Prostate gland (tissue), 2 donors: ENCODE measurements around the gene DOCK3. TPM values are rescaled to one million over a fixed set of nuclear protein-coding genes. Genes with fewer than 3 reads are reported as not detected.

Source experiments
- DNase-seq: peaks from one replicate; pipeline ENCODE4 v3.0.0-alpha.2; 2019; ENCODE audit warnings: low spot score
- H3K27ac ChIP-seq, 2 donors: fragments of 200-600 bp; sonication (generic); 2 replicates each; pipeline ENCODE4 v1.5.1; 2017 to 2019
- H3K27me3 ChIP-seq: fragments of 200-600 bp; sonication (generic); replicated peaks from 2 replicates; pipeline ENCODE4 v1.5.1; 2019; ENCODE audit not compliant: insufficient read depth
- H3K36me3 ChIP-seq, 2 donors: fragments of 200-600 bp; sonication (generic); 1 replicate in 1 of 2; 2 replicates in 1 of 2; pipeline versions ENCODE4 v1.5.1 to v1.8.1; 2017 to 2019
- H3K4me1 ChIP-seq: fragments of 200-600 bp; sonication (generic); replicated peaks from 2 replicates; pipeline ENCODE4 v1.5.1; 2019
- H3K4me3 ChIP-seq, 2 donors: fragments of 200-600 bp; sonication (generic); 2 replicates each; pipeline ENCODE4 v1.5.1; 2017 to 2019
- H3K9me3 ChIP-seq: fragments of 200-600 bp; sonication (generic); 2 replicates; pipeline ENCODE4 v1.5.1; 2017
- POLR2A ChIP-seq: fragments of 450-650 bp; IDR thresholded peaks from one replicate; pipeline ENCODE4 v1.6.1; 2016; ENCODE audit warnings: antibody characterized with exemption, mild to moderate bottlenecking
- POLR2AphosphoS5 ChIP-seq: sonication (generic); formaldehyde crosslinking; IDR thresholded peaks from one replicate; pipeline ENCODE4 v1.6.1; 2017; ENCODE audit warnings: antibody characterized with exemption
- WGBS: methylation state at CpG from one replicate; pipeline ENCODE4 v1.1.5; 2018; 5-methylcytosine and 5-hydroxymethylcytosine counted together
- intact Hi-C: fragments of 100-400 bp; cut with DNase I; formaldehyde crosslinking; loops from one replicate; pipeline ENCODE4 v1.14.2; 2022
- total RNA-seq, 2 donors: library from RNA; depleted of rRNA; stranded (reverse); fragments of >200 nt; gene quantifications; one replicate each; pipeline ENCODE4 v1.1.0, GENCODE V29; 2016
- TF ChIP-seq, protein P1 (sequence below), 4 experiments: fragments of 200-600 bp in 2 of 4; fragments of 450-650 bp in 2 of 4; sonication (generic) in 2 of 4; IDR thresholded peaks; 1 replicate in 3 of 4; 2 replicates in 1 of 4; pipeline ENCODE4 v1.5.1; 2016 to 2019; ENCODE audit warnings: antibody characterized with exemption in 4 of 4, mild to moderate bottlenecking in 2 of 4, moderate library complexity in 2 of 4

Gene DOCK3
- total RNA-seq, 2 donors from 2014 or later: 0.36 to 6.3 TPM

DNA sequence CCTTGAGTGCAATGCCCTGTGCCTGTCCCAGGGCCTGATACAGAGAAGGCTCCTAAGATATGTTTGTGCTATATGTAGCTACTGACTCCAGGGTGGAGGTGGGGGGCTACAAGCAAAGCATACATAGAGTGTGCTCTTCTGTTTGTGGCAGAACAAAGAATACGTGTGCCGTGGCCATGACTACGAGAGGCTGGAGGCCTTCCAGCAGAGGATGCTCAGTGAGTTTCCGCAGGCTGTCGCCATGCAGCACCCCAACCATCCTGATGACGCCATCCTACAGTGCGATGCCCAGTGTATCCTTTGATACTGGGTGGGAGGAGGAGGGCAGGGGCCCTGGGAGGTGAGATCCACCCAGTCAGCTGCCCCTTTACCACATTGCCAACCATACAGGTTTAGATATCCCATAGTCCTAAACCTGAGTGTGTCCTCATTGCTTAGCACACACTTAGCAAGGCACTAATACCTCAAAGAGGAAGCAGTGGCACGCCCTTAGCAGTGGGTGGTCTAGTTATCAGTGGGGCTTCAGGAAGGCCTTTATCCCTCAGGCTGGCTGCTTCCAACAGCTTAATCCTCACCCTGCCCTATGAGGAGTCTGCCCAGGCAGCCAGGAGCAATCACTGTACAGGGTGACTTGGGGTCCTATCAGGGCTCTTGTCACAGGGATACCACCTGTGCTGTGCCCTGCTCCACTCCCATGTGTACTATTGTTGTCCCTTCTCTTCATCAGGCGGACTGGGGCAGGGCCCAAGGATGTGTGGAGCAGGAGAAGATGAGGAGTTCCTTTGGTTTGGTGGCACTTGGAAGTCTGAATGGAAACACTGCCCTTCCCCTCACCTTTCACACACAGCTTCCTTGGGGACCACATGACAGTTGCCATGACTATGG, 680.2 kb downstream of the DOCK3 start:
- WGBS: 91% methylated on average over 9 of the region's 9 CpGs
- TF ChIP-seq, protein P1, sequence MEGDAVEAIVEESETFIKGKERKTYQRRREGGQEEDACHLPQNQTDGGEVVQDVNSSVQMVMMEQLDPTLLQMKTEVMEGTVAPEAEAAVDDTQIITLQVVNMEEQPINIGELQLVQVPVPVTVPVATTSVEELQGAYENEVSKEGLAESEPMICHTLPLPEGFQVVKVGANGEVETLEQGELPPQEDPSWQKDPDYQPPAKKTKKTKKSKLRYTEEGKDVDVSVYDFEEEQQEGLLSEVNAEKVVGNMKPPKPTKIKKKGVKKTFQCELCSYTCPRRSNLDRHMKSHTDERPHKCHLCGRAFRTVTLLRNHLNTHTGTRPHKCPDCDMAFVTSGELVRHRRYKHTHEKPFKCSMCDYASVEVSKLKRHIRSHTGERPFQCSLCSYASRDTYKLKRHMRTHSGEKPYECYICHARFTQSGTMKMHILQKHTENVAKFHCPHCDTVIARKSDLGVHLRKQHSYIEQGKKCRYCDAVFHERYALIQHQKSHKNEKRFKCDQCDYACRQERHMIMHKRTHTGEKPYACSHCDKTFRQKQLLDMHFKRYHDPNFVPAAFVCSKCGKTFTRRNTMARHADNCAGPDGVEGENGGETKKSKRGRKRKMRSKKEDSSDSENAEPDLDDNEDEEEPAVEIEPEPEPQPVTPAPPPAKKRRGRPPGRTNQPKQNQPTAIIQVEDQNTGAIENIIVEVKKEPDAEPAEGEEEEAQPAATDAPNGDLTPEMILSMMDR (IDR thresholded peaks at IDR 0.05): no peak
- TF ChIP-seq POLR2AphosphoS5 (no peak), POLR2A (no peak)
- Histone ChIP-seq H3K4me3 (no peak overlapping the region), H3K36me3 (no peaks in the 10 kb centered on the region), H3K27ac (no peak overlapping the region), H3K4me1 (peaks cover 2% of the 10 kb centered on the region), H3K9me3 (no peaks in the 10 kb centered on the region), H3K27me3 (no peaks in the 10 kb centered on the region)
- intact Hi-C loops: no loop called here
- no peak for DNase-seq

DNA sequence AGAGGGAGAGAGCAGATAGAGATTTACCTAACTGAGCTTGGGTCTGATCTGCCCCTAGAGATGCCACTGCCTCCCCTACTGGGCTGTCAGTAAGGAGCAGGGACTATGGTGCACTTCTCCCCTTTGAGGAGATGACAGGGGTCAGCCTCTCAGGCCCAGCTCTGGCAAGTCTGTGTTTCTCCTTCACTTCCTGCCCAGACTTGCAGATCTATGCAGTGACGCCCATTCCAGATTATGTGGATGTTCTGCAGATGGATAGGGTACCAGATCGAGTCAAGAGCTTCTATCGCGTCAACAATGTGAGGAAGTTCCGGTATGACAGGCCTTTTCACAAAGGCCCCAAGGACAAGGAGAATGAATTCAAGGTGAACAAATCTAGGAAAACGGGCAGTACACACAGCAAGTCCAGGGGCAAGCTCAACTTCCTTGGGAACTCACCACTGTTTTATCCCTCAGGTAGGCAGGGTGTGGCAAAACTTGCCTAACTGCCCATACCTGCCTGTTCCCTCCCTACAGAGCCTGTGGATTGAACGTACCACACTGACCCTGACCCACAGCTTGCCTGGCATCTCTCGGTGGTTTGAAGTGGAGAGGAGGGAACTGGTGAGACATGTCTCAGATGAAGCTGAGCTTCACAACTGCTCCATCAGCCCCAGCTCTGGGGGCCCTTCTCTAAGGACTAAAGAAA, 681.3 kb downstream of the DOCK3 start:
- Histone ChIP-seq H3K36me3 (no peaks in the 10 kb centered on the region), H3K27ac (peak overlapping the region in 1 of 2 donors; percentile 38), H3K9me3 (no peaks in the 10 kb centered on the region), H3K4me3 (no peak overlapping the region), H3K4me1 (peaks cover 2% of the 10 kb centered on the region), H3K27me3 (no peaks in the 10 kb centered on the region)
- 43% methylated on average over 8 of the region's 8 CpGs for WGBS
- intact Hi-C loops: no loop called here
- no peak for TF ChIP-seq POLR2A
- TF ChIP-seq, protein P1 (IDR thresholded peaks at IDR 0.05): no peak
- no peak for TF ChIP-seq POLR2AphosphoS5
- peak; percentile 40 for DNase-seq

DNA sequence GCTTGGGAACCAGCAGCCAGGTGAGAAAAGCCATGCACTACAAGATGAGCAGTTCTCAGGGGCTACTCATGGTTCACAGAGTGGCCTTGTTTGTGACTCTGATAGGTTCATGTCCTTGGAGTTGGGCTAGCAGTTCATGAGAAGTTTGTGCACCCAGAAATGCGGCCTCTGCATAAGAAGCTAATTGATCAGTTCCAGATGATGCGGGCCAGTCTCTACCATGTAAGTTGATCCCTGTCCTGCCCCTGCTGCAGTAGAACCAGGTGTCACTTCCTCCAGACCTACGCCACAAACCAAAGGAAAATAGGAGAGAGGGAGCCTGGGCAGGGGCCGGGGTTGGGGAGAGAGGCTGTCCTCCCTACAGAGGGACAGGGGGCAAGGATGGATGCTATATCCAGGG, 683.1 kb downstream of the DOCK3 start:
- intact Hi-C loops: no loop called here
- Histone ChIP-seq H3K27me3 (no peaks in the 10 kb centered on the region), H3K9me3 (no peaks in the 10 kb centered on the region), H3K27ac (no peak overlapping the region), H3K4me3 (no peak overlapping the region), H3K36me3 (no peaks in the 10 kb centered on the region), H3K4me1 (peaks cover 2% of the 10 kb centered on the region)
- no peak for DNase-seq
- TF ChIP-seq, protein P1 (IDR thresholded peaks at IDR 0.05): no peak
- TF ChIP-seq POLR2A (no peak), POLR2AphosphoS5 (no peak)
- 61% methylated on average over 4 of the region's 4 CpGs for WGBS

DNA sequence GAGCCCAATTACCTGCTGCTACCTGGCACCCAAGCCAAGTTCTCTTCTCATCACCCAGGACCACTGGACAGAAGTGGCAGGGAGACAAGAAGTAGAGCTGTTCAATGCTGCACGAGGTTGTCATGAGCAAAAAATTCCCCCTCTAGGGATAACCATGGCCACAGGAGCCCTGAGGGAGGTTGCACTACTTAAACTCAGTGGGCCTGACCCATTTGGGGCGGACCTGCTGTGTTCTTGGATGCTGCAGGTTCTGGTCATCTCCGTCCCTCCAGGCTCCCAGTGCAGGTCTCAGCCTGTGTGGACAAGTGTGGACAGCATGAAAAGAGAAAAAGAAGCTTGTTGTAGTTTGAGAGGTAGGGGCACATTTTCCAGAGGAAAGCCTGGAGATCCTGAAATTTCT, 684.3 kb downstream of the DOCK3 start:
- intact Hi-C loops: no loop called here
- Histone ChIP-seq H3K27ac (no peak overlapping the region), H3K36me3 (no peaks in the 10 kb centered on the region), H3K4me1 (peaks cover 2% of the 10 kb centered on the region), H3K27me3 (no peaks in the 10 kb centered on the region), H3K4me3 (no peak overlapping the region), H3K9me3 (no peaks in the 10 kb centered on the region)
- no peak for TF ChIP-seq POLR2AphosphoS5
- DNase-seq: no peak
- 75% methylated on average over 3 of the region's 3 CpGs for WGBS

DNA sequence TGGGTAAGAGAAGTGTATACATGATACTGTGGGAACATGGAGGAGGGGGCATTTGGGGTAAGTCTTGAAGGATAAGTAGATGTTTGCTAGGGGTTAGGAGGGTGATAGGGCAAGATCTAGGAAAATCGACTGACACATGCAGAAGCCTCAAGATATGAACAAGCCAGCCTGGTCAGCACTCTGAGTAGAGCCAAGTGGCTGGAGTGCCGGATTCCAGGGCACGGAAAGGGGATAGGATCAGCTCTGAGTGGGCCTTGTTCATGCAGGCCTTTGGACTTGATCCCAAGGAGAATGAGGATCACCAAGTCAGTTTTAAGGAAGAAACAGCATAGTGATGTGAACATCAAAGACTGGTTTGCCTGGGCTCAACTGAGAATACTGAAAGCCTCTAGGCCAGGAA, 686.1 kb downstream of the DOCK3 start:
- Histone ChIP-seq H3K9me3 (no peaks in the 10 kb centered on the region), H3K27ac (no peak overlapping the region), H3K4me3 (no peak overlapping the region), H3K4me1 (peaks cover 2% of the 10 kb centered on the region), H3K27me3 (no peaks in the 10 kb centered on the region), H3K36me3 (no peaks in the 10 kb centered on the region)
- DNase-seq: no peak
- TF ChIP-seq, protein P1 (IDR thresholded peaks at IDR 0.05): no peak
- no peak for TF ChIP-seq POLR2AphosphoS5
- no peak for TF ChIP-seq POLR2A
- intact Hi-C loops: no loop called here
- 94% methylated on average over 3 of the region's 3 CpGs for WGBS
